ENCODE data around the gene RCL1.

Gene RCL1

GRCh38 chr9:4814913-4815312 is 22.2 kb downstream of the RCL1 start:
- DNase-seq, result no peak

DNA sequence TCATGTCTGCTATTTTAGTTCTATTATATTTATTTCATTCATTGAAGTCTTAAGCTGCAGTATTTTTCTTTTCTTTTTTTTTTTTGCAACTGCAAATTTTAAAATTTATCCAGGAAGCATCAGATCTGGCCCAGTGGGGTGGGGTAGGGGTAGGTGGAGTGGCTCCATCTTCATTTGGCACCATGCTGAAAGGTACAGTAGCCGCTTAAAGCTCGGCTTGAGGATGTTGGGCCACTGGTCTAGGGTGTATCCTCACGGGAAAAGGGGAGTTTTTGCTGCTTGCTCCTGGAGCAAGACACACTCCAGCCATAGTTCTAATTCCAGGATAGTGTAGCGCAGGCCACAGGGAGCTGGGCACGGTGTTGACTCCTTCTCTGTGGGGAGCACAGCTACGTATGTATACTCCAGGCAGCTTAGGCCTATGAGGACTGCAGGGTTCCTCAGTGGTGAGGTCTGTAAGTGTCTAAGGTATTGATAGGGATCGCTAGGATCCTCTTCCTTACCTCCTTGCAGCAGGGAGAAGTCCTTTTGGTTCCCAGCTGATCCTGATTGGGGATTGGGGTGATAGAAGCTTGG is 22.7 kb downstream of the RCL1 start:
- no peak for DNase-seq

DNA sequence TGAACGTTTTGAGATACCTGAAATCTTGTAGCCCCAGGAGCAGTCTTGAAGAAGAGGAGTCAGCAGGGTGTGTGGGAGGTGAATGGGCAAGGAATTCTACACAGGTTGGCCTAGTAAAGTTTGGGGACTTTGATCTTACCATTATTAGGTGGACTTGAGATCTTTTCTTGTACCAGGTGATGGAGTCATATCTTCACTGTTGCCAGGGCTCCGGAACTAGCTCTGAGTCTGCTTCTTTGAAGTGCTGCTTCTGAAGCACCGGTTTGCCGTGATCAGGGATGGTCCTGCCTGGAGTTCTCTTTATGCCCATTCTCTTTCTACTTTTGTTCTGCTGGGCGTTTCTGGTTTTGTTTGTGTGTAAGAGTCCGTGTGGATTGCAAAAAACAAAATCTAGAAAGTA is 27.4 kb downstream of the RCL1 start:
- DNase-seq, result no peak

GRCh38 chr9:4821133-4821532 is 28.4 kb downstream of the RCL1 start:
- DNase-seq, result no peak

DNA sequence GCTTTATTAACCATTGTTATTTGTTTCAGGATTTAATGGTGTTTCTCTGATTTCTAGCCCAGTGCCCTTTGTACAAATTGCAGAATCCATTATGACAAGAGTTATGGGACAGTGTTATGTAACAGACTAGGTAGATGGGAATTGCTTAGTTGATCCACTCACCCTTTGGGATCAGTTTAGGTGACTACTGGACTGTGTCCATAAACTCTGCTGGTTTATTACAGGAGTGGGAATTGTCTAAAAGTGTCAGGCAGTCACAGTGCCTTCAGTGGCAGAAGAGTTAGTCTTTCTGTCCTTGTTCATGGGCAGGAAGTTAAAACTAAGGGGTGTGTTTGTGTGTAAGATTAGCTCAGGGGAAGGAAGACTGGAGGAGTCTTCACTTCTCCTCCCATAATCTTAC is 29.3 kb downstream of the RCL1 start:
- no peak for DNase-seq

GRCh38 chr9:4826417-4827166 is 33.8 kb downstream of the RCL1 start:
- no peak for DNase-seq

GRCh38 chr9:4827224-4827623 is 34.5 kb downstream of the RCL1 start:
- no peak for DNase-seq

GRCh38 chr9:4828761-4829160 is 36.0 kb downstream of the RCL1 start:
- DNase-seq, result no peak

DNA sequence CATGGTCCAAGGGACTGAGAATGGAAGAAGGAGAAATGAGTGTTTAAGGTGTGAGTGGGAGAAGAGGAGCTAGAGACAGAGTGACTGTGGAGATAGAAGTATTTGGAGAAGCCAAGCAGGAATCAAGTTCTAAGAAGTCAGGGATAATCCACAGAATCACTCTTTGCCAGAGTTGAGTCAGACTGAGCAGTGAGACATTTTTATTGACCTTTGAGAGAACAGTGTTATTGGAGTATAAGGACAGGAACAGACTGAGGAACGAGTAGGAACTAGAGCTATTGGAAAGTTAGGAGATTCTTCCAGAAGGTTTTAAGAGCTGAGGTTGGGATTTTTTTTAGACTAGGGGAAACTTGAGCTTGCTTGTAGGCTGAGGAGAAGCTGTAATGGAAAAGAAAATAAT is 37.2 kb downstream of the RCL1 start:
- DNase-seq, result no peak

DNA sequence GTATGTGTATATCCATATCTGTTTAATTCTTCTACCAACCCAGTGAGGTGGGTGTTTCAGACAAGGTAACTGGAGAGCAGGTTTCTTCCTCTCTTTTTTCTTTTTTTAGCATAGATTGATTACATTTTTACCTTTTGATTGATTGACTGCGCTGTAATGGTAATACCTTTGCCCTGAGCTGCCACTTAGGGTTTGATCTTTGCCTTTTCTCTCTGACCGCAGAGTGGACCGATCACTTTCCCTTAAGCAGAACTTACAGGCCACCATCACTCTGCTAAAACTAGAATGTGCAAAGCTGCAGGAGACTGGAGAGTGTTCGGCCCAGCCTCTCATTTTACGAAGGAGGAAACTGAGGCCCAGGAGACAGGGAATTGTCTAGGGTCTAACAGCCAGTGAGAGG is 38.0 kb downstream of the RCL1 start:
- no peak for DNase-seq

DNA sequence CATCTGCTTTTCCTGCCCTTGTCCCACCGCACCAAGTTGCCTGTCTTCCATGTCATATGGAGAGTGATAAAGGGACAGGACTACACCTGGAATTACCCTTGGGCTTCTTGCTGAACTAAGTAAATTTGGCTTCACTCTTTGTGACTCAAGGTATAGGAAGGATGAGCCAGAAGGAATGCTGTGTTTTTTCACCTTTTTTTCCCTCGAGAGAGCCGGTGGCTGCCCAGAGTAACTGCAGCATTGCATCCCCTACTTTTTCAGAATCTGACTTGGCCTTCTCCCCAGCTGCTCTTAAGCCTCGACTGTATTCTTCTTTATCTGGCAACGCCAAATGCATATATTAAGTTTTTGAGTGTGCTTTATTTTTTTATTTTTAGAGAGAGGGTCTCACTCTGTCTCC is 38.4 kb downstream of the RCL1 start:
- no peak for DNase-seq

GRCh38 chr9:4831944-4832343 is 39.2 kb downstream of the RCL1 start:
- DNase-seq, result no peak

DNA sequence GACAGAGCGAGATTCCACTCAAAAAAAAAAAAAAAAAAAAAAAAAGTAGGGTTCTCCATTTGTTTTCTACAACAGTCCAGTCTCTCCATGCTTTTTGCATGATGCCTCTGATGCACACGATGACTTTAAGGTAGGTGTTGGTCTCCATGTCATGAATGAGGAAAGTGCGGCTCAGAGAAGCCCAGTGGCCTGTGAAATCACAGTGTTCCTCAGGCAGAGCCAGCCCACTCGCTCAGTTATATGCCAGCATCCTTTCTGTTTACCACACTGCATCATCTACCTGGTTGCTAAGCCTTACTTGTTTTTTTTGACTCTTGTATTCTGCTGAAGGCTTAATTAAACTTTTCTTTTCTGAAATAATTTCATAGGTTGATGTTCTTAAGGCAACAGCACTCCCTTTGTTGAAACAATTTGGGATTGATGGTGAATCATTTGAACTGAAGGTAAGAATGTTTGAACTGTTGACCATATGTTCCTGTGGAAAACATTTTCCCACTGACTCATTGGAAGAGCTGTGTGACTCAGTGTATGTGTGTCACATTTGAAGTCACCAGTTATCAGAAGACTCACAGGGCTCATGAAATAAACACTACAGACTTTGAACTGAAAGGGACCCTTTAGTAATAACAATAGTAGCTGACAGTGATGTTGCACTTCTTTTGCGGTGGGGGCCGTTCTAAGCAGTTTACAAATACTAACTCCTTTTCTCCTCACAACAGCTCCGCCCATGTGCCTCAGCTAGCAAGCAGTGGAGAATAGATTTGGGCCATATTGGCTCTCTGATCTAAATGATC is 40.2 kb downstream of the RCL1 start:
- DNase-seq, result no peak

DNA sequence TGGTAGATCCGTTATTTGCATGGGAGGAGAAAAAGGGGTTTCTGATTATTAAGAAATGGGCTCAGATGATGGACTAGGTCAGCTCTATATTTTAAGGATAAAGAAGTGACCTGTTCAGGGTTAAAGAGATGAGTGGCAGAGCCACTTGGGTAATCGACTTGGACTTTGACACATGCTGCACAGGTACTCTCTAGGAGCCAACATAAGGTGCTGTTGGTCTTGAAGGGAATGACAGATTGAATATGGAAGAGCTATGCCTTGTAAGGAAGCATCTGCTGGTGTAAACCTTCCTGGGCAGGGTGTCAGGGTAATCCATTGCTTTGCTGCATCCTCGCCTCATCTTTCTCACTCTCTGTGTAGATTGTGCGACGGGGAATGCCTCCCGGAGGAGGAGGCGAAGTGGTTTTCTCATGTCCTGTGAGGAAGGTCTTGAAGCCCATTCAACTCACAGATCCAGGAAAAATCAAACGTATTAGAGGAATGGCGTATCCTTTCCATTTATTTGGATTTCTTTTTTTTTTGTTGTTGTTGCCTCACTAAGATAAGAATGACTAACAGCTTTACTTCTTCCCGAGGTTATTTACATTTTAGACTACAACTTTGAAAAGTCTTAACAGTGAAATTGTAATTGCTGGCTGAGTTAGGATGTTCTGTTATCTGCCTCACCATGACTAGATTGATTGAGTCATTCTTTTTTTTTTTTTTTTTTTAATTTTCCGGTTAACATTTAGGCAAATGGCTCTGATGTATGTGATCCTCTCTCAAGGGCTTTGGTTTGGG is 41.2 kb downstream of the RCL1 start:
- DNase-seq, result no peak

GRCh38 chr9:4836676-4837075 is 43.9 kb downstream of the RCL1 start:
- DNase-seq, result no peak

- no peak for DNase-seq
Measured at GRCh38 chr9:4837261-4838188, 44.8 kb downstream of the RCL1 start.

GRCh38 chr9:4838189-4838546 is 45.4 kb downstream of the RCL1 start:
- no peak for DNase-seq

DNA sequence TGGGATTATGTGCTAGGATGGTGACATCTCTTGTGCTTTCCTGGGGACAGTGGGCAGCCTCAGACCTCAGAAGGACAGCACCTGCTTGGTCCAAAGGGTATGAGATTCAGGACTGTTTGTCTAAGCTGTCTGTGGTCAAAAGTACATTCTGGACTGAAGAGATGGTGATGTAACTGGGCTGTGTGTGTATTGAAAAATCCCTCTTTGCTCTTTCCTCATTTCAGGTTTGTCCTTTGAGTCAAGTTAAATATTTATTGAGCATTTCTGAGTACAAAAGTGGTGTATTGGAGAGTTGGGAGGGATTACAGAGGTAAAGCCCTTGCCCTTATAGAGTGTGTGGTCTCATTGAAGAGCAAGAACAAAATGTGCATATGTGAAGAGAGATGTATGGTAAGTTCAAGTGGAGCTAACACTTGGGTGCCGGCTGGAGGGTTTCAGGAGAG is 46.7 kb downstream of the RCL1 start:
- DNase-seq, result no peak

GRCh38 chr9:4840018-4840417 is 47.3 kb downstream of the RCL1 start:
- no peak for DNase-seq

- DNase-seq, result no peak
Measured at GRCh38 chr9:4842213-4842612, 49.5 kb downstream of the RCL1 start.

DNA sequence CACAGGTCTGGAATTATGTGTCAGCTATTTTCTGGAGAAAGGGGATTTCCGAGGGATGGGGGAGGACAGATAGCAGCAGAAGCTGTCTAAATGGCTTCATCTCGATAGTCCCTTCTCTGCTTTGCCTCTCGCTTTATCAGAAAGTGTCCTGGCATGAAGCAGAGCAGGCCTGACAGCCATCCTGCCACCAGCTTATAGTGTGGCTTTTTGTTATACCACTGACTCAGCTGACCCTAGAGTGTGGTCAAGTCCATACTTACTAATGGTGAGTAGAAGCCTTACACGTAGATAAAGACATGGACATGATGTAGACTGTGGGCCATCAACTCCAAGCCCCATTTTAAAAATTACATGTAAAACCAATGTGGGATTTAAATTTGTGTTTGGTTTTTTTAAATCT is 50.0 kb downstream of the RCL1 start:
- no peak for DNase-seq

Measured in NCI-H1048 (cell line).